Measurements from ENCODE around the gene NXPH2. TPM values are rescaled to one million over a fixed set of nuclear protein-coding genes. Genes with fewer than 3 reads are reported as not detected.

NXPH2 gene
- total and polyA plus RNA-seq, 2 of the 13 experiments (the other 11 are each of a cell fraction or from before 2014, with no cell fraction given): not detected

- Histone ChIP-seq H3K9me3 (ENCODE audit: low read length) (no peaks in the 10 kb centered on the region), H3K36me3 (replicated peaks in 1 of 2; ENCODE audit: control insufficient read depth in 1 of 2, insufficient read depth in 2 of 2, low read length in 2 of 2) (no peaks in the 10 kb centered on the region), H4K20me1 (ENCODE audit: insufficient read depth, low read length) (no peaks in the 10 kb centered on the region), H3K27me3 (ENCODE audit: control insufficient read depth in 1 of 2, insufficient read depth in 2 of 2, low read length in 2 of 2) (no peaks in the 10 kb centered on the region), H3K27ac (ENCODE audit: extremely low read length, insufficient read depth, low read length) (no peak overlapping the region), H3K4me2 (ENCODE audit: low read depth, low read length) (no peak overlapping the region), H3K9ac (ENCODE audit: insufficient read depth, low read depth, low read length) (no peak overlapping the region), H3K79me2 (ENCODE audit: insufficient read depth, low read length) (no peaks in the 10 kb centered on the region), H3K4me3 (replicated peaks in 1 of 3; ENCODE audit: insufficient read depth in 1 of 3, low read depth in 2 of 3, low read length in 3 of 3) (no peak overlapping the region), H2AFZ (ENCODE audit: low read length) (no peak overlapping the region), H3K4me1 (ENCODE audit: insufficient read depth, low read length) (no peaks in the 10 kb centered on the region)
- in situ Hi-C loops (cut with HindIII; ENCODE audit: extremely low pct_ligation_motif_present, low pct_unique_long_range_greater_than_20kb): no loop called here
- intact Hi-C loops (cut with micrococcal nuclease; ENCODE audit: unreplicated experiment): no loop called here
- TF ChIP-seq ZNF597 (CRISPR knock-in tag; IDR thresholded peaks at IDR 0.05) (no peak), ZNF317 (CRISPR knock-in tag; IDR thresholded peaks at IDR 0.05) (no peak), SKI (IDR thresholded peaks at IDR 0.05; ENCODE audit: partially characterized antibody) (no peak), POGZ (CRISPR knock-in tag; IDR thresholded peaks at IDR 0.05) (no peak), IKZF4 (CRISPR knock-in tag; IDR thresholded peaks at IDR 0.05; ENCODE audit: borderline replicate concordance, low read depth, not compliant biosample characterization) (no peak), HNF4A (CRISPR knock-in tag; IDR thresholded peaks at IDR 0.05) (no peak)
- ATAC-seq: no peak
- FAIRE-seq: no peak
- 39% methylated on average over 4 of the region's 4 CpGs for WGBS (ENCODE audit: low lambda C conversion rate)
- no TSS peak for BruUV-seq (replicated peaks)
- CTCF ChIA-PET (ENCODE audit: low intra/inter-chr PET ratio, low total read pairs): no interaction called here
- POLR2A ChIA-PET: no interaction called here
- no peak for DNase-seq (ENCODE audit: low spot score)
Observed at GRCh38 chr2:138637061-138637460, 143.1 kb downstream of the NXPH2 start.

- no peak for TF ChIP-seq MXD3 (CRISPR knock-in tag; IDR thresholded peaks at IDR 0.05)
- no peak for TF ChIP-seq MTF1 (CRISPR knock-in tag; IDR thresholded peaks at IDR 0.05)
- no peak for TF ChIP-seq RELA (CRISPR knock-in tag; IDR thresholded peaks at IDR 0.05)
- TF ChIP-seq ZNF333 (CRISPR knock-in tag; IDR thresholded peaks at IDR 0.05; ENCODE audit: borderline replicate concordance): no peak
- no peak overlapping the region for H3K27ac ChIP-seq (ENCODE audit: extremely low read length, insufficient read depth, low read length)
- ATAC-seq: no peak
- no peak overlapping the region for H3K9ac ChIP-seq (ENCODE audit: insufficient read depth, low read depth, low read length)
- no peaks in the 10 kb centered on the region for H3K4me1 ChIP-seq (ENCODE audit: insufficient read depth, low read length)
- in situ Hi-C loops (cut with HindIII; ENCODE audit: extremely low pct_ligation_motif_present, low pct_unique_long_range_greater_than_20kb): no loop called here
- CTCF ChIA-PET (ENCODE audit: low intra/inter-chr PET ratio, low total read pairs): no interaction called here
- POLR2A ChIA-PET: no interaction called here
- no peak overlapping the region for H3K4me2 ChIP-seq (ENCODE audit: low read depth, low read length)
- H3K79me2 ChIP-seq (ENCODE audit: insufficient read depth, low read length): no peaks in the 10 kb centered on the region
- intact Hi-C loops (cut with micrococcal nuclease; ENCODE audit: unreplicated experiment): no loop called here
- no peak overlapping the region for H3K4me3 ChIP-seq (replicated peaks in 1 of 3; ENCODE audit: insufficient read depth in 1 of 3, low read depth in 2 of 3, low read length in 3 of 3)
- no TSS peak for BruUV-seq (replicated peaks)
- H3K9me3 ChIP-seq (ENCODE audit: low read length): no peaks in the 10 kb centered on the region
- DNase-seq (ENCODE audit: low spot score): no peak
- H4K20me1 ChIP-seq (ENCODE audit: insufficient read depth, low read length): no peaks in the 10 kb centered on the region
- 8% methylated on average over 1 of the region's 1 CpG for WGBS (ENCODE audit: low lambda C conversion rate)
- no peak overlapping the region for H2AFZ ChIP-seq (ENCODE audit: low read length)
- FAIRE-seq: no peak
- H3K36me3 ChIP-seq (replicated peaks in 1 of 2; ENCODE audit: control insufficient read depth in 1 of 2, insufficient read depth in 2 of 2, low read length in 2 of 2): no peaks in the 10 kb centered on the region
- no peaks in the 10 kb centered on the region for H3K27me3 ChIP-seq (ENCODE audit: control insufficient read depth in 1 of 2, insufficient read depth in 2 of 2, low read length in 2 of 2)
Observed at GRCh38 chr2:138633049-138633448, 147.1 kb downstream of the NXPH2 start.

All from HepG2 (cell line).